NCI-H69 (cell line): ENCODE measurements around the gene ATE1.
"Not testable (repeated sequence)": the region's sequence is repeated elsewhere in the genome, so short reads cannot be mapped to it uniquely, and the experiment has no call there.

Experiments used
- DNase-seq: peaks from one replicate; lab custom pipeline; 2025; lab: John Stamatoyannopoulos, UW

Gene ATE1

GRCh38 chr10:121783782-121784372, 144.0 kb downstream of the ATE1 start:
- no peak for DNase-seq

GRCh38 chr10:121781101-121781500, 146.7 kb downstream of the ATE1 start:
- DNase-seq = no peak

GRCh38 chr10:121774813-121775212, 153.0 kb downstream of the ATE1 start:
- DNase-seq = no peak

- no peak for DNase-seq
These were observed 153.4 kb downstream of the ATE1 start for GRCh38 chr10:121774404-121774803.

GRCh38 chr10:121772884-121773283, 154.9 kb downstream of the ATE1 start:
- no peak for DNase-seq

GRCh38 chr10:121772406-121772805, 155.4 kb downstream of the ATE1 start:
- no peak for DNase-seq

- no peak for DNase-seq
These were observed 155.9 kb downstream of the ATE1 start for GRCh38 chr10:121771966-121772365.

- DNase-seq = no peak
These were observed 161.4 kb downstream of the ATE1 start for GRCh38 chr10:121766426-121766825.

- no peak for DNase-seq
These were observed 162.6 kb downstream of the ATE1 start for GRCh38 chr10:121765204-121765603.

- no peak for DNase-seq
These were observed 163.4 kb downstream of the ATE1 start for GRCh38 chr10:121764233-121764942.

GRCh38 chr10:121757241-121757640, 170.6 kb downstream of the ATE1 start:
- not testable (repeated sequence) for DNase-seq

GRCh38 chr10:121755496-121755895, 172.3 kb downstream of the ATE1 start:
- DNase-seq = not testable (repeated sequence)

- no peak for DNase-seq
These were observed 173.2 kb downstream of the ATE1 start for GRCh38 chr10:121754666-121755065.

GRCh38 chr10:121753726-121754476, 173.9 kb downstream of the ATE1 start:
- DNase-seq = peak; percentile 6

GRCh38 chr10:121751191-121751760, 176.6 kb downstream of the ATE1 start:
- DNase-seq = no peak

GRCh38 chr10:121747163-121747775, 180.6 kb downstream of the ATE1 start:
- DNase-seq = no peak

GRCh38 chr10:121741248-121741792, 186.5 kb downstream of the ATE1 start:
- DNase-seq = no peak

GRCh38 chr10:121740069-121740468, 187.8 kb downstream of the ATE1 start:
- no peak for DNase-seq

- no peak for DNase-seq
These were observed 188.7 kb downstream of the ATE1 start for GRCh38 chr10:121739114-121739513.

- no peak for DNase-seq
These were observed 191.3 kb downstream of the ATE1 start for GRCh38 chr10:121736315-121737130.

- peak; percentile 9 for DNase-seq
These were observed 192.6 kb downstream of the ATE1 start for GRCh38 chr10:121735263-121735662.
